T1000 (cell line): ENCODE results near the gene AMBRA1.

Experiments used
- DNase-seq: peaks from one replicate; lab custom pipeline; 2025; ENCODE audit warnings: mixed read lengths; lab: John Stamatoyannopoulos, UW

Gene AMBRA1

GRCh38 chr11:46506483-46506791 is 87.4 kb downstream of the AMBRA1 start:
- no peak for DNase-seq

- DNase-seq = no peak
These were observed 87.9 kb downstream of the AMBRA1 start for GRCh38 chr11:46505741-46506482.

- DNase-seq = peak; percentile 10
These were observed 88.8 kb downstream of the AMBRA1 start for GRCh38 chr11:46504817-46505613.

GRCh38 chr11:46499821-46500220 is 94.0 kb downstream of the AMBRA1 start:
- DNase-seq = no peak

- DNase-seq = no peak
These were observed 94.9 kb downstream of the AMBRA1 start for GRCh38 chr11:46498968-46499367.

- no peak for DNase-seq
These were observed 95.6 kb downstream of the AMBRA1 start for GRCh38 chr11:46498179-46498578.

GRCh38 chr11:46497498-46497897 is 96.3 kb downstream of the AMBRA1 start:
- no peak for DNase-seq

GRCh38 chr11:46493791-46494190 is 100.0 kb downstream of the AMBRA1 start:
- no peak for DNase-seq

GRCh38 chr11:46492532-46492931 is 101.3 kb downstream of the AMBRA1 start:
- DNase-seq = no peak

GRCh38 chr11:46491661-46492330 is 102.0 kb downstream of the AMBRA1 start:
- no peak for DNase-seq

- DNase-seq = no peak
These were observed 103.2 kb downstream of the AMBRA1 start for GRCh38 chr11:46490666-46491065.

- no peak for DNase-seq
These were observed 103.9 kb downstream of the AMBRA1 start for GRCh38 chr11:46489656-46490560.

- DNase-seq = no peak
These were observed 107.9 kb downstream of the AMBRA1 start for GRCh38 chr11:46485856-46486443.

- no peak for DNase-seq
These were observed 109.7 kb downstream of the AMBRA1 start for GRCh38 chr11:46484101-46484500.

GRCh38 chr11:46480909-46481308 is 112.9 kb downstream of the AMBRA1 start:
- no peak for DNase-seq

- DNase-seq = no peak
These were observed 113.6 kb downstream of the AMBRA1 start for GRCh38 chr11:46480166-46480726.

GRCh38 chr11:46479601-46480000 is 114.2 kb downstream of the AMBRA1 start:
- no peak for DNase-seq

- DNase-seq = no peak
These were observed 115.6 kb downstream of the AMBRA1 start for GRCh38 chr11:46478196-46478595.

- DNase-seq = no peak
These were observed 116.7 kb downstream of the AMBRA1 start for GRCh38 chr11:46477136-46477535.

GRCh38 chr11:46475926-46476545 is 117.8 kb downstream of the AMBRA1 start:
- DNase-seq = no peak
